Omental fat pad (tissue), 4 donors: ENCODE results near the gene HNF4A. TPM values are rescaled to one million over a fixed set of nuclear protein-coding genes. Genes with fewer than 3 reads are reported as not detected.

Source experiments
- ATAC-seq: fragments of 150-250 bp; one replicate; pipeline ENCODE4 v1.9.1; 2016; ENCODE audit warnings: mild to moderate bottlenecking, moderate library complexity; ENCODE audit not compliant: low FRiP score
- DNase-seq: peaks from one replicate; pipeline ENCODE4 v3.0.0-alpha.2; 2019; ENCODE audit warnings: low spot score
- CTCF ChIP-seq, 3 donors: fragments of 450-650 bp; IDR thresholded peaks; one replicate each; pipeline ENCODE4 v1.5.1; 2016 to 2017; ENCODE audit warnings: antibody characterized with exemption in 3 of 3, mild to moderate bottlenecking in 3 of 3, moderate library complexity in 2 of 3
- total RNA-seq, 4 donors: library from RNA; depleted of rRNA; stranded (reverse); fragments of >200 nt; gene quantifications; one replicate each; pipeline ENCODE4 v1.1.0, GENCODE V29; 2016

Gene HNF4A
- total RNA-seq, 4 donors from 2014 or later, result not detected

- DNase-seq (no peak), ATAC-seq (no peak)
- no peak for TF ChIP-seq CTCF (IDR thresholded peaks at IDR 0.05)
Measured at GRCh38 chr20:44358776-44359175, 3.3 kb downstream of the HNF4A start.

DNA sequence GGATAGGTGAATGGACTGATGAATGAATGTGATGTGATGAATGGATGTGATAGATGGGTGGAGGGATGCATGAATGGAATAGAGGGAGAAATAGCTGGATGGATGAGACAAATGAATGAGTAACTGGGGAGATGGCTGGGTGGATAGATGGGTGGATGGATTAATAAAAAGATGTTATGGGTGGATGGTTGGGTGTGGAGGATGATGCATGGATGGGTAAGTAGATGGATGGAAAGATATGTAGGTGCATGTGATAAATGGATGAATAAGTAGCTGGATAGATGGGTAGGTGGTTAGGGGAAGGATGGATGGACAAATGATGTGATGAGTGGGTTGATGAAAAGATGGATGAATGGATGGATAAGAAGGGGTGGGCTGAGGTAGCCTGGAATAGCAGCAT, 4.7 kb downstream of the HNF4A start:
- DNase-seq, result no peak
- no peak for TF ChIP-seq CTCF (IDR thresholded peaks at IDR 0.05)
- ATAC-seq, result no peak

DNA sequence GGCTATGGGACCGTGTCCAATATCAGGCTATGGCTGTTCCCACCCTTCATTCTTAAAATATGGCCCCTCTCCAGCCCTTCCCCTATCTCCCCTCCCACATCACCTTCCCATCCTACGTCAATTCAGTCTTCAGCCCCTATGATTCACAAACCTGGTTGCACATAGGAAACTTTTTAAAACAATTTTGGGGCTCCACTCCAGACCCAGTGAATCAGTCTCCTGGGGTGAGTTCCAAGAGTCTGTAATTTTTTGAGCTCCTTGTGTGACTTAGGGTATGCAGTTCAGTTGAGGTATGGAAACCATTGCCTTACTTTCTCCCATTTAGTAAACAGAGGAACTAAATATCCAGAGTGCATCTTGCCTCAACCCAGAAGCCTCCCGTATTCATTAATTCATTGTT, 5.5 kb downstream of the HNF4A start:
- no peak for ATAC-seq
- no peak for DNase-seq
- TF ChIP-seq CTCF (IDR thresholded peaks at IDR 0.05), result no peak

- TF ChIP-seq CTCF (IDR thresholded peaks at IDR 0.05), result no peak
- ATAC-seq (no peak), DNase-seq (no peak)
Measured at GRCh38 chr20:44362466-44362940, 7.0 kb downstream of the HNF4A start.

GRCh38 chr20:44364068-44364467, 8.6 kb downstream of the HNF4A start:
- no peak for TF ChIP-seq CTCF (IDR thresholded peaks at IDR 0.05)
- no peak for DNase-seq
- ATAC-seq, result no peak

DNA sequence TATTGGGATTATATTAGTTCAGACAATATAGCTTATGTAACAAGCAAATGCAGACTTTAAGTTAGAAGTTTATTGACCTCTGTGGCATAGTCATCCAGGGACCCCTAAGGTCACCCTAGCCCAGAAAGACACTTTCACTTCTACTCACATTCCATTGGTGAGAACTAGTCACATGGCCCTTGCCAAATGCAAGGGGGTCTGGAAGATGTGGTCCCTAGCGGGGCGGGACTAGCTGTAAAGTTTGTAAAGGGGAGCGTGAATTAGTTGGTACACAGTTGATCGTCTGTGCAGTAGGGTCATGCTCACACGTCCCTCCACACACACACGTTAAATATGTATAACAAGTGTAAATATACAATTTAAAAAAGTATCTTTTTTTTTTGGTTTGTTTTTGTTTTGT, 9.3 kb downstream of the HNF4A start:
- DNase-seq (no peak), ATAC-seq (no peak)
- no peak for TF ChIP-seq CTCF (IDR thresholded peaks at IDR 0.05)

GRCh38 chr20:44367746-44368145, 12.2 kb downstream of the HNF4A start:
- no peak for DNase-seq
- ATAC-seq, result no peak
- TF ChIP-seq CTCF (IDR thresholded peaks at IDR 0.05), result no peak
